Measurements from ENCODE around the gene ALAS2. TPM values are rescaled to one million over a fixed set of nuclear protein-coding genes. Genes with fewer than 3 reads are reported as not detected.
"Not testable (repeated sequence)": the region's sequence is repeated elsewhere in the genome, so short reads cannot be mapped to it uniquely, and the experiment has no call there.

ALAS2 gene, protein sequence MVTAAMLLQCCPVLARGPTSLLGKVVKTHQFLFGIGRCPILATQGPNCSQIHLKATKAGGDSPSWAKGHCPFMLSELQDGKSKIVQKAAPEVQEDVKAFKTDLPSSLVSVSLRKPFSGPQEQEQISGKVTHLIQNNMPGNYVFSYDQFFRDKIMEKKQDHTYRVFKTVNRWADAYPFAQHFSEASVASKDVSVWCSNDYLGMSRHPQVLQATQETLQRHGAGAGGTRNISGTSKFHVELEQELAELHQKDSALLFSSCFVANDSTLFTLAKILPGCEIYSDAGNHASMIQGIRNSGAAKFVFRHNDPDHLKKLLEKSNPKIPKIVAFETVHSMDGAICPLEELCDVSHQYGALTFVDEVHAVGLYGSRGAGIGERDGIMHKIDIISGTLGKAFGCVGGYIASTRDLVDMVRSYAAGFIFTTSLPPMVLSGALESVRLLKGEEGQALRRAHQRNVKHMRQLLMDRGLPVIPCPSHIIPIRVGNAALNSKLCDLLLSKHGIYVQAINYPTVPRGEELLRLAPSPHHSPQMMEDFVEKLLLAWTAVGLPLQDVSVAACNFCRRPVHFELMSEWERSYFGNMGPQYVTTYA
- 0.59 TPM for polyA plus RNA-seq (2013)

DNA sequence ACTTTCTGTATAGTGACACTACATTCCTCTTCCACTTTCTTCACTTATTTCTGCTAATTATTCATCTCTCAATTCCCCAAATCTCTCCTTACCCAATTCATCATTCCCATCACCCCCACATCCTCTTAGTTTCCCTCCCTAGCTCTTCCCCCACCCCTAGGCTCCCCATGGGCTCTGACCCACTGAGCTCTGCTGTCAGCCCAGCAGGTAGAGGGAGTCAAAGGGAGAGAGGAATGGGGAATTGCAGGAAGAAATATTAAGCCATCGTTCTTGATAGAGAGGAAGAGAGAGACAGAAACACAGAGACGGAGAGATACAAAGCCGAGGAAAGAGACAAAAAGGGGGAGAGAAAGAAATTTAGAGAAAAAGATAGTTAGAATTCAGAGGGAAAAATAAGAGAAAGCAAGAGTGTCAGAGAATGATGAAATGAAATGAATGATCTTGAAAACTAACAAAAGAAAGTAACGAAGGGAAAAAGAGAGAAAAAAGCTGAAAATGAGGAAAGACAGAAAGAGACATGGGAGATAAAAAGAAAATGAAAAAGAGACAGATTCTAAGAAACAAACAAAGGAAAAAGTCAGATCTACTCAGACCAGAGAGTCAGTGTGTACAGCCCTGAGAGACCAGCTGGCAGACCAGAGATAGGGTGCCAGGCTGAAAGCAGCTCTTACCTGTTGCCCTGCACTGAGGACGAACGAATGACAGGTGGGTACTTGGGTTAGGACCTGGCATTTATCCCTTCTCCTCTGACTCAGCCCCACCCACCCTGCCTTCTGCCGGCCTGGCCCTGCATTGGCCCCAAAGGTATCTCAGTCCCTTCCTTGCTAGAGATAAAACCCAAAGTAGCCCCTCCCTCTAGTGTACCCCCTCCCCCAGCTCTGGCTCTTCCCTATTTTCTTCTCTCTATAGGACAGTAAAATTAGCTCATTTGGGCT lies at the start of gene ALAS2:
ALAS2 (minus strand) TSS at position 707 of the 935 bp plus-strand sequence. CDS start 4,977 bp downstream, outside the sequence.
- Histone ChIP-seq H3K4me3 (ENCODE audit: control insufficient read depth in 1 of 7, extremely low read depth in 1 of 7, insufficient read depth in 4 of 7, low read depth in 2 of 7, low read length in 6 of 7) (no peak within 1 kb of the TSS), H3K27me3 (replicated peaks in 2 of 5; ENCODE audit: control insufficient read depth in 4 of 5, insufficient read depth in 5 of 5, low read length in 4 of 5) (peaks cover 0 to 5% (median 0%) of the 10 kb centered on the region in 5 experiments), H3K4me1 (ENCODE audit: control extremely low read depth in 1 of 4, control insufficient read depth in 4 of 4, insufficient read depth in 4 of 4, low read length in 3 of 4) (no peaks in the 10 kb centered on the region), H3K27ac (ENCODE audit: insufficient read depth in 1 of 2, low read depth in 1 of 2, low read length in 2 of 2, poor library complexity in 1 of 2, severe bottlenecking in 2 of 2) (peak within 1 kb of the TSS in 1 of 2 experiments; percentile 49), H3K9me3 (ENCODE audit: control extremely low read depth in 1 of 5, control insufficient read depth in 4 of 5, insufficient read depth in 2 of 5, low read depth in 1 of 5, low read length in 4 of 5) (no peaks in the 10 kb centered on the region), H3K36me3 (ENCODE audit: control insufficient read depth in 4 of 4, insufficient read depth in 4 of 4, low read length in 3 of 4) (no peaks in the 10 kb centered on the region)
- CTCF ChIA-PET, result no interaction called here
- POLR2A ChIA-PET, result no interaction called here
- WGBS (ENCODE audit: insufficient coverage), result 79% methylated on average over 7 of the region's 7 CpGs
- DNase-seq, result no peak

DNA sequence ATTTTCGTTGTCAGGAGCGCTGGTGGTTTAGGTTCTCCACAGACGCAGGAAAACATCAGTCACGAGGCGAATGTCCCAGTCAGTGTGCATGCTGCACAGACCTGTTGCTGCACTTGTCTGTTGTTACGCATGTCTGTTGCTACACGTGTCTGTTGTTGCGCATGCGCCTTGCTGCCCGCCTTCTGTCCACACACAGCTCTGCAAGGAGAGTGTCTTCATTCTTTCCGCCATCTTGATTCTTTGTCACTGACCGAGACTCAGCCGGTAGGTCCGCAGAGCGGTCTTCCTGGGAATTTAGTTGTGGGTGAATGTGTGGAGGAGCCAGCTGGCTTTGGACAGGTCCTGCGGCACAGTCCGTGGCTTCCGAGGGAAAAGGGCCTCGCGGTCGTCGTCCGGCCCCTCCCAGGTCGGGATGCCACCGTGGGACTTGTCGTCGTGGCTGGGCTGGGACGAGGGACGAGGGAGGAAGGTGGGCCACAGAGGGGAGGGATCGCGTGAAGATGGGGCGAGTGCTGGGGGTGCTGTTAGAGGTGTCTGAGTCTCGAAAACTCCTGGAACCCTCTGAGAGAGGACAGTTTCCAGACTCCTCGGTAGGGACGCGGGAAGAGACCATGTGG lies 44.2 kb upstream of the ALAS2 start, which contains the start of gene PAGE2B:
PAGE2B (plus strand) TSS at position 180 of the 617 bp plus-strand sequence. CDS start 1,012 bp downstream, outside the sequence.
- ChIA-PET CTCF (no interaction called here), POLR2A (no interaction called here)
- no peak within 1 kb of the TSS for H3K4me3 ChIP-seq (ENCODE audit: control insufficient read depth in 1 of 7, extremely low read depth in 1 of 7, insufficient read depth in 4 of 7, low read depth in 2 of 7, low read length in 6 of 7)
- no peaks in the 10 kb centered on the region for H3K27me3 ChIP-seq (replicated peaks in 2 of 5; ENCODE audit: control insufficient read depth in 4 of 5, insufficient read depth in 5 of 5, low read length in 4 of 5)
- 86% methylated on average over 34 of the region's 36 CpGs for WGBS (ENCODE audit: insufficient coverage)
- DNase-seq, result no peak
- H3K4me1 ChIP-seq (ENCODE audit: control extremely low read depth in 1 of 4, control insufficient read depth in 4 of 4, insufficient read depth in 4 of 4, low read length in 3 of 4), result no peaks in the 10 kb centered on the region
- no peaks in the 10 kb centered on the region for H3K9me3 ChIP-seq (ENCODE audit: control extremely low read depth in 1 of 5, control insufficient read depth in 4 of 5, insufficient read depth in 2 of 5, low read depth in 1 of 5, low read length in 4 of 5)
- H3K36me3 ChIP-seq (ENCODE audit: control insufficient read depth in 4 of 4, insufficient read depth in 4 of 4, low read length in 3 of 4), result no peaks in the 10 kb centered on the region
- no peak within 1 kb of the TSS for H3K27ac ChIP-seq (ENCODE audit: insufficient read depth in 1 of 2, low read depth in 1 of 2, low read length in 2 of 2, poor library complexity in 1 of 2, severe bottlenecking in 2 of 2)

DNA sequence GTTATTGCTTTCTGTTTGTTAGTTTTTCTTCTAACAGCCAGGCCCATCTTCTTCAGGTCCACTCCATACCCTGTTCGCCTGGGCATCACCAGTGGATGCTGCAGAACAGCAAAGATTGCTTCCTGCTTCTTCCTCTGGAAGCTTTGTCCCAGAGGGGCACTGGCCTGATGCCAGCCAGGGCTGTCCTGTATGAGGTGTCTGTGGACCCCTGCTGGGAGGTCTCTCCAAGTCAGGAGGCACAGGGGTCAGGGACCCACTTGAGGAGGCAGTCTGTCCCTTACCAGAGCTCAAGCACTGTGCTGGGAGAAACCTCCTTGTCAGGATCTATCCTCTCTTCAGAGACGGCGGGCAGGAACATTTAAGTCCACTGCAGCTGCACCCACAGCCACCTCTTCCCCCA lies 41.5 kb upstream of the ALAS2 start:
- no peaks in the 10 kb centered on the region for H3K4me1 ChIP-seq (ENCODE audit: control extremely low read depth in 1 of 4, control insufficient read depth in 4 of 4, insufficient read depth in 4 of 4, low read length in 3 of 4)
- CTCF ChIA-PET, result no interaction called here
- no peaks in the 10 kb centered on the region for H3K36me3 ChIP-seq (ENCODE audit: control insufficient read depth in 4 of 4, insufficient read depth in 4 of 4, low read length in 3 of 4)
- no peaks in the 10 kb centered on the region for H3K27me3 ChIP-seq (replicated peaks in 2 of 5; ENCODE audit: control insufficient read depth in 4 of 5, insufficient read depth in 5 of 5, low read length in 4 of 5)
- POLR2A ChIA-PET, result no interaction called here
- H3K9me3 ChIP-seq (ENCODE audit: control extremely low read depth in 1 of 5, control insufficient read depth in 4 of 5, insufficient read depth in 2 of 5, low read depth in 1 of 5, low read length in 4 of 5), result no peaks in the 10 kb centered on the region
- H3K4me3 ChIP-seq (ENCODE audit: control insufficient read depth in 1 of 7, extremely low read depth in 1 of 7, insufficient read depth in 4 of 7, low read depth in 2 of 7, low read length in 6 of 7), result no peak overlapping the region
- no peak overlapping the region for H3K27ac ChIP-seq (ENCODE audit: insufficient read depth in 1 of 2, low read depth in 1 of 2, low read length in 2 of 2, poor library complexity in 1 of 2, severe bottlenecking in 2 of 2)
- WGBS (ENCODE audit: insufficient coverage), result 57% methylated on average over 1 of the region's 3 CpGs
- no peak for DNase-seq

DNA sequence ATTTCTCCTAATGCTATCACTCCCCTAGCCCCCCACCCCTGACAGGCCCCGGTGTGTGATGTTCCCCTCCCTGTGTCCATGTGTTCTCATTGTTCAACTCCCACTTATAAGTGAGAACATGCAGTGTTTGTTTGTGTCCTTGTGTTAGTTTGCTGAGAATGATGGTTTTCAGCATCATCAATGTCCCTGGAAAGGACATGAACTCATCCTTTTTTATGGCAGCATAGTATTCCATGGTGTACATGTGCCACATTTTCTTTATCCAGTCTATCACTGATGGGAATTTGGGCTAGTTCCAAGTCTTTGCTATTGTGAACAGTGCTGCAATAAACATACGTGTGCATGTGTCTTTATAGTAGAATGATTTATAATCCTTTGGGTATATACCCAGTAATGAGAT lies 36.4 kb upstream of the ALAS2 start:
- no CpG with 5 or more reads among the region's 2 CpGs for WGBS (ENCODE audit: insufficient coverage)
- POLR2A ChIA-PET; H3K27ac ChIP-seq (ENCODE audit: insufficient read depth in 1 of 2, low read depth in 1 of 2, low read length in 2 of 2, poor library complexity in 1 of 2, severe bottlenecking in 2 of 2): not testable (repeated sequence)

DNA sequence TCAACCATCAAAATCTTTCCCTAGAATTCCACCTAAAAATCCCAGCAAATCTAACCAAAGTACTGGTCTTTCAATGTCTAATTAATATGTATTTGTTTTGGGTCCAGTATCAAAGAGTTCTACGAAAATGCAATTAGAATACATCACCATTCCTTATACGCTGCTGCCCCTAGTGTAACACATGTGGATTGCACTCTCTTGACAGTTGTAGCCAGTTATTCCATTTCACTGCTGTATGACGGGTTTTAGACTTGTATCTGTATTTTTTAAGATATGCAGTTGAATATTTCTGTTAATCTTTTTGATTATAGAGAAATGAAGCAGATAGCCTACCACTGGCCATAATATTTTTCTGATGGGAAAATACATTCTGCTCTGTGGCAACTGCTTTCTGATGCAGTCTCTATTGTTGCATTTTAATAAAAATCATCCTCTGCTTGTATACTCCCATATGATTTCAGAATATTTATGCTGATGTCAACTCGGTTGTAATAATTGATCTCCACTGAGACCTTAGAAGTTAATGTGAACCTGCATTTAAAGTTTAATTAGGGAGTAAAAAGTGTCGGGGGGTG lies 27.0 kb upstream of the ALAS2 start:
- Histone ChIP-seq H3K4me3 (ENCODE audit: control insufficient read depth in 1 of 7, extremely low read depth in 1 of 7, insufficient read depth in 4 of 7, low read depth in 2 of 7, low read length in 6 of 7) (peak overlapping the region in 1 of 7 experiments; percentile 43), H3K4me1 (ENCODE audit: control extremely low read depth in 1 of 4, control insufficient read depth in 4 of 4, insufficient read depth in 4 of 4, low read length in 3 of 4) (peaks cover 0 to 11% (median 4%) of the 10 kb centered on the region in 4 experiments), H3K27me3 (replicated peaks in 2 of 5; ENCODE audit: control insufficient read depth in 4 of 5, insufficient read depth in 5 of 5, low read length in 4 of 5) (no peaks in the 10 kb centered on the region), H3K27ac (ENCODE audit: insufficient read depth in 1 of 2, low read depth in 1 of 2, low read length in 2 of 2, poor library complexity in 1 of 2, severe bottlenecking in 2 of 2) (no peak overlapping the region), H3K9me3 (ENCODE audit: control extremely low read depth in 1 of 5, control insufficient read depth in 4 of 5, insufficient read depth in 2 of 5, low read depth in 1 of 5, low read length in 4 of 5) (no peaks in the 10 kb centered on the region), H3K36me3 (ENCODE audit: control insufficient read depth in 4 of 4, insufficient read depth in 4 of 4, low read length in 3 of 4) (no peaks in the 10 kb centered on the region)
- WGBS (ENCODE audit: insufficient coverage), result no CpG with 5 or more reads among the region's 5 CpGs
- peak; percentile 29 to 59 (median 52) for DNase-seq
- ChIA-PET CTCF (interaction anchor here (0.9 to 1.1 kb wide), 6 partner anchors 48 to 418 kb away, joined by 3 to 7 read pairs (median 4); partner anchors contain the start of gene APEX2), POLR2A (interaction anchor here (0.9 kb wide), 1 partner anchor 57 kb away, joined by 4 read pairs; the partner anchor contains the start of gene APEX2)

More for the DNA sequence above, 36.4 kb upstream of the ALAS2 start:
- DNase-seq; H3K27me3 ChIP-seq (replicated peaks in 2 of 5; ENCODE audit: control insufficient read depth in 4 of 5, insufficient read depth in 5 of 5, low read length in 4 of 5); H3K4me1 ChIP-seq (ENCODE audit: control extremely low read depth in 1 of 4, control insufficient read depth in 4 of 4, insufficient read depth in 4 of 4, low read length in 3 of 4); H3K4me3 ChIP-seq (ENCODE audit: control insufficient read depth in 1 of 7, extremely low read depth in 1 of 7, insufficient read depth in 4 of 7, low read depth in 2 of 7, low read length in 6 of 7); H3K36me3 ChIP-seq (ENCODE audit: control insufficient read depth in 4 of 4, insufficient read depth in 4 of 4, low read length in 3 of 4); H3K9me3 ChIP-seq (ENCODE audit: control extremely low read depth in 1 of 5, control insufficient read depth in 4 of 5, insufficient read depth in 2 of 5, low read depth in 1 of 5, low read length in 4 of 5); CTCF ChIA-PET: not testable (repeated sequence)

Data from common myeloid progenitor, CD34-positive (primary cell).